Adrenal gland (tissue), 5 donors: ENCODE results near the gene DYSF.

Experiments
- POLR2A ChIP-seq, 2 donors: fragments of 450-650 bp; IDR thresholded peaks; one replicate each; pipeline ENCODE4 v1.6.1; 2017; ENCODE audit warnings: antibody characterized with exemption in 2 of 2, mild to moderate bottlenecking in 2 of 2, moderate library complexity in 1 of 2
- TF ChIP-seq, protein P1 (sequence below), 6 experiments: fragments of 450-650 bp in 4 of 6; fragments of 200-600 bp in 2 of 6; sonication (generic) in 1 of 6; IDR thresholded peaks; 1 replicate in 5 of 6; 2 replicates in 1 of 6; pipeline versions ENCODE4 v1.5.1 to v1.8.0; 2016 to 2021; ENCODE audit warnings: antibody characterized with exemption in 6 of 6, mild to moderate bottlenecking in 2 of 6, moderate library complexity in 1 of 6
- donor health status: DM: no; HTN: no; CAD: no.

DNA sequence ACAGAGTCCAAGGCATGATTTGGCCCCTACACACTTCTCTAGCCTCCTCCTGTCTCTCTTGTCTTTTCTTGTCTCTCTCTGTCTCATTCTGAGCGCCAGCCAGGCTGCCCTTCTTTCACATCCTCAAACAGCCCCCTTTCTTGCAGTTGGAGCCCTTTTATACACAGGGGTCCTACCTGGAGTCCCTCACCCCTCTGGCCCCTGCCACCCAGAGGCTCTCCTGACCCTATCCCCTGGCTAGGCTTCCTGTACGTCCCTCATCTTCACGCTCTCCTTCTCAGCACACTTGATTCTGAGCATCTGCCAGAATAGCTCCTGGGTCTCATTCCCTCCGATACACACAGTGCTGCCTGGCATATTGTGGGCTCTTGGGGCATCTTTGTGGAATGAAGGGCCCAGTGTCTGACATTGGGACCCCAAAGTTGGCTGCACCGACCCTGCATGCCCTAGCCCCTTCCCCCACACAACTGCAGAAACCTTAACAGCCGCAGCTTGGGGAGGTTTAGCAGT lies 261.9 kb downstream of the DYSF start:
- no peak for TF ChIP-seq POLR2A (IDR thresholded peaks at IDR 0.05)
- TF ChIP-seq, protein P1, sequence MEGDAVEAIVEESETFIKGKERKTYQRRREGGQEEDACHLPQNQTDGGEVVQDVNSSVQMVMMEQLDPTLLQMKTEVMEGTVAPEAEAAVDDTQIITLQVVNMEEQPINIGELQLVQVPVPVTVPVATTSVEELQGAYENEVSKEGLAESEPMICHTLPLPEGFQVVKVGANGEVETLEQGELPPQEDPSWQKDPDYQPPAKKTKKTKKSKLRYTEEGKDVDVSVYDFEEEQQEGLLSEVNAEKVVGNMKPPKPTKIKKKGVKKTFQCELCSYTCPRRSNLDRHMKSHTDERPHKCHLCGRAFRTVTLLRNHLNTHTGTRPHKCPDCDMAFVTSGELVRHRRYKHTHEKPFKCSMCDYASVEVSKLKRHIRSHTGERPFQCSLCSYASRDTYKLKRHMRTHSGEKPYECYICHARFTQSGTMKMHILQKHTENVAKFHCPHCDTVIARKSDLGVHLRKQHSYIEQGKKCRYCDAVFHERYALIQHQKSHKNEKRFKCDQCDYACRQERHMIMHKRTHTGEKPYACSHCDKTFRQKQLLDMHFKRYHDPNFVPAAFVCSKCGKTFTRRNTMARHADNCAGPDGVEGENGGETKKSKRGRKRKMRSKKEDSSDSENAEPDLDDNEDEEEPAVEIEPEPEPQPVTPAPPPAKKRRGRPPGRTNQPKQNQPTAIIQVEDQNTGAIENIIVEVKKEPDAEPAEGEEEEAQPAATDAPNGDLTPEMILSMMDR (IDR thresholded peaks at IDR 0.05) = no peak
